DOHH2 (cell line): ENCODE results near the gene SLC25A17.
"Not testable (repeated sequence)": the region's sequence is repeated elsewhere in the genome, so short reads cannot be mapped to it uniquely, and the experiment has no call there.

Source experiments
- H3F3A ChIP-seq: fragments of 200-600 bp; sonication (generic), shearing (Covaris generic); 2 replicates; pipeline ENCODE4 v1.6.0; 2016; ENCODE audit warnings: antibody characterized with exemption, mild to moderate bottlenecking; ENCODE audit not compliant: control insufficient read depth, insufficient read depth
- H3K27ac ChIP-seq: fragments of 200-600 bp; sonication (generic); 2 replicates; pipeline ENCODE4 v1.5.1; 2014; ENCODE audit warnings: low read depth, mild to moderate bottlenecking, low read length, moderate library complexity
- H3K27me3 ChIP-seq: fragments of 200-600 bp; sonication (generic); 2 replicates; pipeline ENCODE4 v1.6.1; 2014; ENCODE audit warnings: mild to moderate bottlenecking, low read length, mixed read lengths; ENCODE audit not compliant: control insufficient read depth
- H3K36me3 ChIP-seq: fragments of 200-600 bp; sonication (generic); 2 replicates; pipeline ENCODE4 v1.6.1; 2014; ENCODE audit warnings: mild to moderate bottlenecking, low read length, moderate library complexity, mixed read lengths; ENCODE audit not compliant: control insufficient read depth
- H3K4me1 ChIP-seq: fragments of 200-600 bp; sonication (generic); 2 replicates; pipeline ENCODE4 v1.6.1; 2014; ENCODE audit warnings: mild to moderate bottlenecking, low read length, mixed read lengths; ENCODE audit not compliant: control insufficient read depth
- H3K4me2 ChIP-seq: fragments of 200-600 bp; sonication (generic); 2 replicates; pipeline ENCODE4 v1.6.0; 2014; ENCODE audit warnings: mild to moderate bottlenecking, low read length, moderate library complexity
- H3K4me3 ChIP-seq: fragments of 200-600 bp; sonication (generic); 2 replicates; pipeline ENCODE4 v1.5.1; 2014; ENCODE audit warnings: mild to moderate bottlenecking, low read length, mixed read lengths
- H3K79me2 ChIP-seq: fragments of 200-600 bp; sonication (generic); 2 replicates; pipeline ENCODE4 v1.6.1; 2014; ENCODE audit warnings: mild to moderate bottlenecking, low read length, mixed read lengths; ENCODE audit not compliant: control insufficient read depth
- H3K9me2 ChIP-seq: fragments of 200-600 bp; sonication (generic); replicated peaks from 2 replicates; pipeline ENCODE4 v1.6.1; 2014; ENCODE audit warnings: mild to moderate bottlenecking, low read length, mixed read lengths; ENCODE audit not compliant: control insufficient read depth
- H3K9me3 ChIP-seq: fragments of 200-600 bp; sonication (generic); 2 replicates; pipeline ENCODE4 v1.6.1; 2014; ENCODE audit warnings: antibody characterized with exemption, low read length, mixed read lengths; ENCODE audit not compliant: control insufficient read depth, insufficient read depth
- H4K20me1 ChIP-seq: fragments of 200-600 bp; sonication (generic); 2 replicates; pipeline ENCODE4 v1.6.0; 2014; ENCODE audit warnings: low read depth, mild to moderate bottlenecking, antibody characterized with exemption, low read length, moderate library complexity; ENCODE audit not compliant: control insufficient read depth, insufficient read depth
- CTCF ChIP-seq: fragments of 200-600 bp; sonication (generic); IDR thresholded peaks from one replicate; pipeline ENCODE4 v1.5.1; 2014; ENCODE audit warnings: antibody characterized with exemption, mild to moderate bottlenecking, low read depth, low read length; ENCODE audit not compliant: poor library complexity, severe bottlenecking
- EZH2phosphoT487 ChIP-seq: fragments of 200-600 bp; sonication (generic); IDR thresholded peaks from 2 replicates; pipeline ENCODE4 v1.6.1; 2017; ENCODE audit warnings: borderline replicate concordance, mild to moderate bottlenecking, antibody characterized with exemption, low read length, moderate library complexity, mixed read lengths

The SLC25A17 gene

GRCh38 chr22:40792451-40792850, 26.7 kb downstream of the SLC25A17 start:
- Histone ChIP-seq H3K4me1 (peaks cover 24% of the 10 kb centered on the region), H3K4me2 (no peak overlapping the region), H3K79me2 (no peaks in the 10 kb centered on the region), H3K9me2 (no peaks in the 10 kb centered on the region), H3K27ac (no peak overlapping the region), H3K27me3 (no peaks in the 10 kb centered on the region), H3K36me3 (peaks cover 60% of the 10 kb centered on the region), H3F3A (peaks cover 4% of the 10 kb centered on the region; the same call in 1 of the 2 replicates), H3K4me3 (no peak overlapping the region), H3K9me3 (no peaks in the 10 kb centered on the region), H4K20me1 (no peaks in the 10 kb centered on the region; the same call in 1 of the 2 replicates)
- TF ChIP-seq EZH2phosphoT487 (no peak), CTCF (no peak)

- Histone ChIP-seq H3K9me2 (no peaks in the 10 kb centered on the region), H3K4me1 (peaks cover 24% of the 10 kb centered on the region), H3K36me3 (peaks cover 62% of the 10 kb centered on the region), H3K4me3 (no peak overlapping the region), H3K79me2 (no peaks in the 10 kb centered on the region), H3K27ac (no peak overlapping the region), H3K4me2 (peak overlapping the region; percentile 35), H3F3A (peaks cover 4% of the 10 kb centered on the region; the same call in 1 of the 2 replicates), H3K9me3 (no peaks in the 10 kb centered on the region), H3K27me3 (no peaks in the 10 kb centered on the region), H4K20me1 (no peaks in the 10 kb centered on the region)
- TF ChIP-seq CTCF (no peak), EZH2phosphoT487 (no peak)
Observed at GRCh38 chr22:40791241-40791640, 27.9 kb downstream of the SLC25A17 start.

- H3K9me3 ChIP-seq: no peaks in the 10 kb centered on the region
- peaks cover 24% of the 10 kb centered on the region for H3K4me1 ChIP-seq
- peaks cover 3% of the 10 kb centered on the region; the same call in 1 of the 2 replicates for H3F3A ChIP-seq
- no peak overlapping the region for H3K4me3 ChIP-seq
- TF ChIP-seq CTCF (no peak), EZH2phosphoT487 (no peak)
- H3K36me3 ChIP-seq: peaks cover 64% of the 10 kb centered on the region
- H3K9me2 ChIP-seq: no peaks in the 10 kb centered on the region
- no peaks in the 10 kb centered on the region for H3K79me2 ChIP-seq
- H3K27me3 ChIP-seq: no peaks in the 10 kb centered on the region
- no peak overlapping the region for H3K27ac ChIP-seq
- no peak overlapping the region for H3K4me2 ChIP-seq
- H4K20me1 ChIP-seq: no peaks in the 10 kb centered on the region
Observed at GRCh38 chr22:40789131-40789530, 30.0 kb downstream of the SLC25A17 start.

- peaks cover 43% of the 10 kb centered on the region for H3K36me3 ChIP-seq
Observed at GRCh38 chr22:40782521-40782920, 36.6 kb downstream of the SLC25A17 start.

GRCh38 chr22:40781749-40782148, 37.4 kb downstream of the SLC25A17 start:
- not testable (repeated sequence) for H3K27ac ChIP-seq, H3K4me3 ChIP-seq, H3K4me2 ChIP-seq, H3F3A ChIP-seq, H3K27me3 ChIP-seq, H3K9me2 ChIP-seq, H3K79me2 ChIP-seq, H3K9me3 ChIP-seq, H4K20me1 ChIP-seq, H3K4me1 ChIP-seq
- peaks cover 43% of the 10 kb centered on the region for H3K36me3 ChIP-seq

More at GRCh38 chr22:40782521-40782920, 36.6 kb downstream of the SLC25A17 start:
- no peaks in the 10 kb centered on the region for H3K9me3 ChIP-seq
- no peak overlapping the region for H3K4me2 ChIP-seq
- H3K4me1 ChIP-seq: no peaks in the 10 kb centered on the region
- TF ChIP-seq EZH2phosphoT487 (no peak), CTCF (no peak)
- no peaks in the 10 kb centered on the region for H3K27me3 ChIP-seq
- H3K9me2 ChIP-seq: no peaks in the 10 kb centered on the region
- H3K79me2 ChIP-seq: no peaks in the 10 kb centered on the region
- no peak overlapping the region for H3K4me3 ChIP-seq
- no peaks in the 10 kb centered on the region for H3F3A ChIP-seq
- H4K20me1 ChIP-seq: no peaks in the 10 kb centered on the region
- no peak overlapping the region for H3K27ac ChIP-seq
